ENCODE data around the gene DAPK2. TPM values are rescaled to one million over a fixed set of nuclear protein-coding genes. Genes with fewer than 3 reads are reported as not detected.

The DAPK2 gene
- polyA plus RNA-seq, 1 of the 3 experiments (the other 2 are of a cell fraction) = 1.4 TPM

- 97% methylated on average over 6 of the region's 6 CpGs for WGBS (ENCODE audit: low lambda C conversion rate)
- Histone ChIP-seq H3K4me3 (ENCODE audit: low read depth in 2 of 2, low read length in 1 of 2) (no peak overlapping the region), H3K27ac (ENCODE audit: low read depth in 2 of 2, low read length in 1 of 2) (no peak overlapping the region), H2AFZ (ENCODE audit: low read depth) (no peak overlapping the region), H3K9me2 (no peaks in the 10 kb centered on the region), H3K4me2 (no peak overlapping the region), H3K4me1 (ENCODE audit: control insufficient read depth in 1 of 2, insufficient read depth in 2 of 2, low read depth in 1 of 2, low read length in 1 of 2) (no peaks in the 10 kb centered on the region; a peak in 1 of 4 replicates), H3K9ac (no peak overlapping the region), H3K27me3 (ENCODE audit: insufficient read depth) (no peaks in the 10 kb centered on the region), H3K9me3 (no peaks in the 10 kb centered on the region), H4K20me1 (ENCODE audit: insufficient read depth) (no peaks in the 10 kb centered on the region), H3K79me2 (ENCODE audit: insufficient read depth) (no peaks in the 10 kb centered on the region), H3F3A (replicated peaks; ENCODE audit: insufficient read depth) (no peaks in the 10 kb centered on the region), H3K36me3 (replicated peaks in 1 of 2; ENCODE audit: control insufficient read depth in 1 of 2, insufficient read depth in 2 of 2, low read length in 1 of 2) (no peaks in the 10 kb centered on the region)
- ChIA-PET CTCF (interaction anchor here (0.8 to 9.9 kb wide), 7 partner anchors 51 to 284 kb away, joined by 3 to 146 read pairs (median 5); partner anchors contain the start of gene DAPK2), POLR2A (no interaction called here)
- TF ChIP-seq IRF3 (IDR thresholded peaks at IDR 0.05; ENCODE audit: low read depth, low read length) (no peak), POLR2AphosphoS5 (IDR thresholded peaks at IDR 0.05; ENCODE audit: low read depth, low read length) (no peak), FOXM1 (IDR thresholded peaks at IDR 0.05; ENCODE audit: low read depth) (no peak), GABPA (IDR thresholded peaks at IDR 0.05; ENCODE audit: low read depth) (no peak), FOXJ3 (CRISPR knock-in tag; IDR thresholded peaks at IDR 0.05) (no peak), RCOR1 (IDR thresholded peaks at IDR 0.05; ENCODE audit: low read length) (no peak), EP300 (IDR thresholded peaks at IDR 0.05; ENCODE audit: borderline replicate concordance in 1 of 2, low read depth in 1 of 2, low read length in 1 of 2) (no peak), CHD2 (IDR thresholded peaks at IDR 0.05; ENCODE audit: low read length, partially characterized antibody) (no peak), ZBTB33 (IDR thresholded peaks at IDR 0.05; ENCODE audit: borderline replicate concordance, low read depth) (no peak), ELF1 (IDR thresholded peaks at IDR 0.05) (no peak), MAX (IDR thresholded peaks at IDR 0.05; ENCODE audit: low read depth) (no peak), MXI1 (IDR thresholded peaks at IDR 0.05; ENCODE audit: low read depth, low read length) (no peak), GATA2 (CRISPR knock-in tag; IDR thresholded peaks at IDR 0.05) (no peak), JUND (IDR thresholded peaks at IDR 0.05) (no peak), RFX5 (IDR thresholded peaks at IDR 0.05; ENCODE audit: low read length) (no peak), NFIC (IDR thresholded peaks at IDR 0.05; ENCODE audit: borderline replicate concordance) (no peak), TEAD4 (IDR thresholded peaks at IDR 0.05; ENCODE audit: borderline replicate concordance, insufficient read depth) (no peak), SIN3A (IDR thresholded peaks at IDR 0.05; ENCODE audit: borderline replicate concordance, low read depth, low read length) (no peak), RXRA (IDR thresholded peaks at IDR 0.05; ENCODE audit: borderline replicate concordance, low read depth) (no peak)
- DNase-seq = no peak
Observed at GRCh38 chr15:63894662-63894949, 151.7 kb downstream of the DAPK2 start.

All from SK-N-SH (cell line).